SK-N-SH treated with all-trans-retinoic acid at 6 μM for 48 hours (cell line): ENCODE measurements around the gene MXD1.

ENCODE experiments used
- ARNTL ChIP-seq: fragments of 450-650 bp; formaldehyde crosslinking; IDR thresholded peaks from 2 replicates; pipeline ENCODE4 v1.5.0; 2020; ENCODE audit warnings: low read depth, mild to moderate bottlenecking, moderate library complexity, borderline replicate concordance
- ESRRG ChIP-seq: fragments of 250-450 bp; sonication (Bioruptor Pico); IDR thresholded peaks from 2 replicates; pipeline ENCODE4 v1.6.1; 2021; ENCODE audit warnings: mild to moderate bottlenecking
- GLIS3 ChIP-seq: fragments of 250-450 bp; sonication (Bioruptor Pico); IDR thresholded peaks from 2 replicates; pipeline ENCODE4 v1.5.0; 2020; ENCODE audit warnings: mild to moderate bottlenecking, moderate library complexity
- RARB ChIP-seq: fragments of 250-450 bp; sonication (Bioruptor Pico); IDR thresholded peaks from 2 replicates; pipeline ENCODE4 v1.8.0; 2021; ENCODE audit warnings: mild to moderate bottlenecking, moderate library complexity
- ZNF70 ChIP-seq: fragments of 450-650 bp; formaldehyde crosslinking; IDR thresholded peaks from 2 replicates; pipeline ENCODE4 v1.5.0; 2020; ENCODE audit warnings: mild to moderate bottlenecking, moderate library complexity
- ZNF8 ChIP-seq: fragments of 450-650 bp; formaldehyde crosslinking; IDR thresholded peaks from 2 replicates; pipeline ENCODE4 v1.5.0; 2020; ENCODE audit warnings: mild to moderate bottlenecking, moderate library complexity
- TF ChIP-seq, protein P1 (sequence below): fragments of 250-450 bp; sonication (Bioruptor Pico); IDR thresholded peaks from 2 replicates; pipeline ENCODE4 v1.8.0; 2021; ENCODE audit warnings: low read depth, mild to moderate bottlenecking, moderate library complexity, borderline replicate concordance
- TF ChIP-seq, protein P2 (sequence below): fragments of 250-450 bp; sonication (Bioruptor Pico); IDR thresholded peaks from 2 replicates; pipeline ENCODE4 v1.5.0; 2020; ENCODE audit warnings: mild to moderate bottlenecking, moderate library complexity
- TF ChIP-seq, protein P3 (sequence below): fragments of 250-450 bp; sonication (Bioruptor Pico); IDR thresholded peaks from 2 replicates; pipeline ENCODE4 v1.5.1; 2020; ENCODE audit warnings: low read depth, mild to moderate bottlenecking, moderate library complexity

DNA sequence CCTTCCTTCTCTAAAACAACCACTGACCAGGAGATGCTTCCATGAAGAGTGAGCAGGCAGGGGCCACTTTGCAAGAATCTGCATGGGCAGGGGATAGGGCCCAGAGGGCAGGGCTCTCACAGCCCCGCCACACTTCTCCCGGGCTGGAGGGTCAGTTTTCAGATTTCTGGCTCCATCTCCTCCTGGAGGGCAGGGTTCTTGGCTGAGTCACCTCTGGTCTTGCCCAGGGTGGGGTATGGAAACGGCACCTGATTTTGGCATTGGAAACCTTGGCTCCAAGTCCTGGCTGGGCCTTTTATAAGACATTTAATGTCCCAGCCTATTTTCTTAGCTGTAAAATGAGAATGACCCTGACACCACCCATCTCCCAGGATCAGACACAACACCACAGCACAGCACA is 74.1 kb downstream of the MXD1 start:
- no peak for TF ChIP-seq RARB (CRISPR knock-in tag)
- no peak for TF ChIP-seq GLIS3 (CRISPR knock-in tag)
- TF ChIP-seq, protein P1, sequence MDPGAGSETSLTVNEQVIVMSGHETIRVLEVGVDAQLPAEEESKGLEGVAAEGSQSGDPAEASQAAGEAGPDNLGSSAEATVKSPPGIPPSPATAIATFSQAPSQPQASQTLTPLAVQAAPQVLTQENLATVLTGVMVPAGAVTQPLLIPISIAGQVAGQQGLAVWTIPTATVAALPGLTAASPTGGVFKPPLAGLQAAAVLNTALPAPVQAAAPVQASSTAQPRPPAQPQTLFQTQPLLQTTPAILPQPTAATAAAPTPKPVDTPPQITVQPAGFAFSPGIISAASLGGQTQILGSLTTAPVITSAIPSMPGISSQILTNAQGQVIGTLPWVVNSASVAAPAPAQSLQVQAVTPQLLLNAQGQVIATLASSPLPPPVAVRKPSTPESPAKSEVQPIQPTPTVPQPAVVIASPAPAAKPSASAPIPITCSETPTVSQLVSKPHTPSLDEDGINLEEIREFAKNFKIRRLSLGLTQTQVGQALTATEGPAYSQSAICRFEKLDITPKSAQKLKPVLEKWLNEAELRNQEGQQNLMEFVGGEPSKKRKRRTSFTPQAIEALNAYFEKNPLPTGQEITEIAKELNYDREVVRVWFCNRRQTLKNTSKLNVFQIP (CRISPR knock-in tag), result no peak
- TF ChIP-seq ARNTL, result no peak
- TF ChIP-seq, protein P2, sequence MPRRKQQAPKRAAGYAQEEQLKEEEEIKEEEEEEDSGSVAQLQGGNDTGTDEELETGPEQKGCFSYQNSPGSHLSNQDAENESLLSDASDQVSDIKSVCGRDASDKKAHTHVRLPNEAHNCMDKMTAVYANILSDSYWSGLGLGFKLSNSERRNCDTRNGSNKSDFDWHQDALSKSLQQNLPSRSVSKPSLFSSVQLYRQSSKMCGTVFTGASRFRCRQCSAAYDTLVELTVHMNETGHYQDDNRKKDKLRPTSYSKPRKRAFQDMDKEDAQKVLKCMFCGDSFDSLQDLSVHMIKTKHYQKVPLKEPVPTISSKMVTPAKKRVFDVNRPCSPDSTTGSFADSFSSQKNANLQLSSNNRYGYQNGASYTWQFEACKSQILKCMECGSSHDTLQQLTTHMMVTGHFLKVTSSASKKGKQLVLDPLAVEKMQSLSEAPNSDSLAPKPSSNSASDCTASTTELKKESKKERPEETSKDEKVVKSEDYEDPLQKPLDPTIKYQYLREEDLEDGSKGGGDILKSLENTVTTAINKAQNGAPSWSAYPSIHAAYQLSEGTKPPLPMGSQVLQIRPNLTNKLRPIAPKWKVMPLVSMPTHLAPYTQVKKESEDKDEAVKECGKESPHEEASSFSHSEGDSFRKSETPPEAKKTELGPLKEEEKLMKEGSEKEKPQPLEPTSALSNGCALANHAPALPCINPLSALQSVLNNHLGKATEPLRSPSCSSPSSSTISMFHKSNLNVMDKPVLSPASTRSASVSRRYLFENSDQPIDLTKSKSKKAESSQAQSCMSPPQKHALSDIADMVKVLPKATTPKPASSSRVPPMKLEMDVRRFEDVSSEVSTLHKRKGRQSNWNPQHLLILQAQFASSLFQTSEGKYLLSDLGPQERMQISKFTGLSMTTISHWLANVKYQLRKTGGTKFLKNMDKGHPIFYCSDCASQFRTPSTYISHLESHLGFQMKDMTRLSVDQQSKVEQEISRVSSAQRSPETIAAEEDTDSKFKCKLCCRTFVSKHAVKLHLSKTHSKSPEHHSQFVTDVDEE (CRISPR knock-in tag), result no peak
- TF ChIP-seq, protein P3, sequence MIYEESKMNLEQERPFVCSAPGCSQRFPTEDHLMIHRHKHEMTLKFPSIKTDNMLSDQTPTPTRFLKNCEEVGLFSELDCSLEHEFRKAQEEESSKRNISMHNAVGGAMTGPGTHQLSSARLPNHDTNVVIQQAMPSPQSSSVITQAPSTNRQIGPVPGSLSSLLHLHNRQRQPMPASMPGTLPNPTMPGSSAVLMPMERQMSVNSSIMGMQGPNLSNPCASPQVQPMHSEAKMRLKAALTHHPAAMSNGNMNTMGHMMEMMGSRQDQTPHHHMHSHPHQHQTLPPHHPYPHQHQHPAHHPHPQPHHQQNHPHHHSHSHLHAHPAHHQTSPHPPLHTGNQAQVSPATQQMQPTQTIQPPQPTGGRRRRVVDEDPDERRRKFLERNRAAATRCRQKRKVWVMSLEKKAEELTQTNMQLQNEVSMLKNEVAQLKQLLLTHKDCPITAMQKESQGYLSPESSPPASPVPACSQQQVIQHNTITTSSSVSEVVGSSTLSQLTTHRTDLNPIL (CRISPR knock-in tag), result no peak
- no peak for TF ChIP-seq ESRRG
- TF ChIP-seq ZNF8, result no peak
- no peak for TF ChIP-seq ZNF70 (CRISPR knock-in tag)
